Type B pancreatic cell (in vitro differentiated cells): ENCODE measurements around the gene PHAX. TPM values are rescaled to one million over a fixed set of nuclear protein-coding genes. Genes with fewer than 3 reads are reported as not detected.
"Not testable (repeated sequence)": the region's sequence is repeated elsewhere in the genome, so short reads cannot be mapped to it uniquely, and the experiment has no call there.

Experiments
- DNase-seq: peaks from one replicate; pipeline ENCODE4 v3.0.0; 2021; ENCODE audit warnings: mixed read lengths; ENCODE audit not compliant: unreplicated experiment; ENCODE audit errors: extremely low spot score
- H3K27ac Mint-ChIP-seq: 2 replicates; pipeline ENCODE4 v1.8.0; 2021; ENCODE audit warnings: mild to moderate bottlenecking, mixed read lengths
- H3K27me3 Mint-ChIP-seq: 2 replicates; pipeline ENCODE4 v1.8.0; 2021; ENCODE audit warnings: mixed read lengths
- H3K36me3 Mint-ChIP-seq: 2 replicates; pipeline ENCODE4 v1.8.0; 2021; ENCODE audit warnings: mixed read lengths
- H3K4me1 Mint-ChIP-seq: one replicate; pipeline ENCODE4 v1.8.0; 2021; ENCODE audit warnings: mixed read lengths; ENCODE audit not compliant: unreplicated experiment
- H3K4me3 Mint-ChIP-seq: 2 replicates; pipeline ENCODE4 v1.8.0; 2021; ENCODE audit warnings: mild to moderate bottlenecking, mixed read lengths
- H3K9me3 Mint-ChIP-seq: 2 replicates; pipeline ENCODE4 v1.8.0; 2021; ENCODE audit warnings: mixed read lengths
- total RNA-seq: library from RNA; stranded (reverse); gene quantifications from 2 replicates; pipeline ENCODE4 v1.2.1, GENCODE V29; 2021; ENCODE audit warnings: low replicate concordance
- TF ChIP-seq, protein P1 (sequence below): fragments of 200-600 bp; sonication (generic); conservative IDR thresholded peaks from 2 replicates; pipeline ENCODE4 v1.5.0; 2021; ENCODE audit warnings: antibody characterized with exemption, mild to moderate bottlenecking

The PHAX gene
- total RNA-seq, 1 donor from 2014 or later, result 43.2 TPM

DNA sequence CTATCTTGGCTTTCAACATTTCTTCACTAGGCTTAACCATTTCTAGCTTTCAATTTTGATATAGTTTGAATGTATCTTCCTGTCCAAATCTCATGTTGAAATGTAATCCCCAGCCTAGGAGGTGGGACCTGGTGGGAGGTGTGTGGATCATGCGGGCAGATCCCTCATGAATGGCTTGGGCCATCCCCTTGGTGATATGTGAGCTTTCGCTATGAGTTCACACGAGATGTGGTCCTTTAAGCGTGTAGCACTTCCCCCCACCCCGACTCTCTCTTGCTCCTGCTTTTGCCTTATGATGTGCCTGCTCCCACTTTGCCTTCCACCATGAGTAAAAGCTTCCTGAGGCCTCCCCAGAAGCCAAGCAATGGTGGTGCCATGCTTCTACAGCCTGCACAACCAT is 40.6 kb downstream of the PHAX start:
- Mint-ChIP-seq H3K9me3 (peaks cover 7% of the 10 kb centered on the region), H3K27ac (no peak overlapping the region), H3K4me1 (no peaks in the 10 kb centered on the region), H3K27me3 (no peaks in the 10 kb centered on the region), H3K4me3 (no peak overlapping the region), H3K36me3 (no peaks in the 10 kb centered on the region)
- no peak for DNase-seq
- TF ChIP-seq, protein P1, sequence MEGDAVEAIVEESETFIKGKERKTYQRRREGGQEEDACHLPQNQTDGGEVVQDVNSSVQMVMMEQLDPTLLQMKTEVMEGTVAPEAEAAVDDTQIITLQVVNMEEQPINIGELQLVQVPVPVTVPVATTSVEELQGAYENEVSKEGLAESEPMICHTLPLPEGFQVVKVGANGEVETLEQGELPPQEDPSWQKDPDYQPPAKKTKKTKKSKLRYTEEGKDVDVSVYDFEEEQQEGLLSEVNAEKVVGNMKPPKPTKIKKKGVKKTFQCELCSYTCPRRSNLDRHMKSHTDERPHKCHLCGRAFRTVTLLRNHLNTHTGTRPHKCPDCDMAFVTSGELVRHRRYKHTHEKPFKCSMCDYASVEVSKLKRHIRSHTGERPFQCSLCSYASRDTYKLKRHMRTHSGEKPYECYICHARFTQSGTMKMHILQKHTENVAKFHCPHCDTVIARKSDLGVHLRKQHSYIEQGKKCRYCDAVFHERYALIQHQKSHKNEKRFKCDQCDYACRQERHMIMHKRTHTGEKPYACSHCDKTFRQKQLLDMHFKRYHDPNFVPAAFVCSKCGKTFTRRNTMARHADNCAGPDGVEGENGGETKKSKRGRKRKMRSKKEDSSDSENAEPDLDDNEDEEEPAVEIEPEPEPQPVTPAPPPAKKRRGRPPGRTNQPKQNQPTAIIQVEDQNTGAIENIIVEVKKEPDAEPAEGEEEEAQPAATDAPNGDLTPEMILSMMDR, result no peak

DNA sequence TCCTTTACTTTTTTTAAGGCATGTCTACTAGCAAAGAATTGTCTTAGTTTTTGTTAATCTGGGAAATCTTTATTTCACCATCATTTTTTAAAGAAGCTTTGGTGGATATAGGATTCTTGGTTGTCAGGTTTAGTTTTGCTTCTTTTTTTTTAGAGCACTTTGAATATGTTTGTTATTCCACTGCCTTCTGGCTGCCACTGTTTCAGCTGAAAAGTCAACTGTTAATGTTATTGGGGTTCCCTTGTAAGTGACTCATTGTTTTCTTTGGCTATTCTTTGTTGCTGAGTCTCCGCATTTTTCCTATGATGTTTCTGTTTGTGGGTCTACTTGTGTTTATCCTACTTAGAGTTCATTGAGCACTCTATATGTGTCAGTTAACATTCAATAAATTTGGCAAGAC is 44.4 kb downstream of the PHAX start:
- no peak overlapping the region for H3K4me3 Mint-ChIP-seq
- H3K9me3 Mint-ChIP-seq, result peaks cover 7% of the 10 kb centered on the region
- no peaks in the 10 kb centered on the region for H3K4me1 Mint-ChIP-seq
- no peaks in the 10 kb centered on the region for H3K27me3 Mint-ChIP-seq
- H3K36me3 Mint-ChIP-seq, result no peaks in the 10 kb centered on the region
- no peak overlapping the region for H3K27ac Mint-ChIP-seq
- TF ChIP-seq, protein P1, result no peak
- no peak for DNase-seq

DNA sequence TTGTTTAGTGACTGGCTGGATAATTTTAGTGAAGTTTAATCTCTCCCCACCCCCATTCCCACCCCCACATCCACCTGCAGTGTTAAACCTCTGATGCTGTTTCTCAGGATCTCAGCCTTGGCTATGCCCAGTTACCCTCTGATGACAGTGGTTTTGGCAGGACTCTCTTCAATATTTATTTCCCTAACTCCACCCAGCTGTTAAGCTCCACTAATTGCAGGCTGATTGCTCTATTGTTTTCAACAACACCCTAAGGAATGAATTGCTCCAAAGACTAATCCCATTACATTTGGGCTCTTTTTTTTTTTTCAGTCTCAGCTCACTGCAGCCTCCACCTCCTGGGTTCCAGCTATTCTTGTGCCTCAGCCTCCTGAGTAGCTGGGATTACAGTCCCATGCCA is 46.3 kb downstream of the PHAX start:
- Mint-ChIP-seq H3K9me3 (peaks cover 14% of the 10 kb centered on the region), H3K4me1 (peaks cover 7% of the 10 kb centered on the region), H3K27ac (no peak overlapping the region), H3K36me3 (no peaks in the 10 kb centered on the region), H3K27me3 (no peaks in the 10 kb centered on the region), H3K4me3 (no peak overlapping the region)
- TF ChIP-seq, protein P1, result no peak
- DNase-seq, result no peak

DNA sequence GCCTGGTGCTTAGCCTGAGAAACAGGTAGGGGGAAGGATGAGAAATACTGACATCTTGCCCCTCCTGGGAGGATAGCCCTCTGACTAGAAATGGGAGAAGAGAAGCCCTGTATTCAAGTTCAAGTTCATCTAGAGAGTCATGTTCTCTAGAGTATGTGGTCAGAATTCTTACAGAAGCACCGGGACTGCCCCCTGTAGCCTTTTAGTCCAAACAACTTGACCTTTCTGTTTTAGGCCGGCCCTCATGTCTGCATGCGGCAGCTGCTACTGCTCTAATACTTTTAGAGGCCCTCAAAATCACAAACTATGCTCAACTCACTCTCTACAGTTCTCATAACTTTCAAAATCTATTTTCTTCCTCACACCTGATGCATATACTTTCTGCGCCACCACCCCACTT is 47.7 kb downstream of the PHAX start:
- Mint-ChIP-seq H3K4me1 (peaks cover 7% of the 10 kb centered on the region), H3K9me3 (peaks cover 14% of the 10 kb centered on the region), H3K27ac (peak overlapping the region; percentile 22), H3K36me3 (no peaks in the 10 kb centered on the region), H3K4me3 (no peak overlapping the region), H3K27me3 (no peaks in the 10 kb centered on the region)
- TF ChIP-seq, protein P1, result no peak
- DNase-seq, result no peak

DNA sequence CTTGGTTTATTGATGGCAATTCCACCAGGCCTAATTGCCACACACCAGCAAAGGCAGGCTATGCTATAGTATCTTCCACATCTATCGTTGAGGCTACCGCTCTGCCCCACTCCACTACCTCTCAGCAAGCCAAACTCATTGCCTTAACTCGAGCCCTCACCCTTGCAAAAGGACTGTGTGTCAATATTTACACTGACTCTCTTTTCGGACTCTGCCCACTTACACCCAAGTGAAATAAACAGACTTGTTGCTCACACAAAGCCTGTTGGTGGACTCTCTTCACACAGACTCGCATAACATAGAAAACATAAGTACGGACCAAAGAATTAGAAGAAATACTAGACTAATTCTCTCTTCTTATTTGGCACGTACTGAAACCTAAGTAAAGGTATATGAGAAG is 48.3 kb downstream of the PHAX start:
- H3K27ac Mint-ChIP-seq, result peak overlapping the region; percentile 22
- not testable (repeated sequence) for H3K27me3 Mint-ChIP-seq, H3K36me3 Mint-ChIP-seq, H3K4me1 Mint-ChIP-seq, DNase-seq, H3K4me3 Mint-ChIP-seq
- peaks cover 14% of the 10 kb centered on the region for H3K9me3 Mint-ChIP-seq

DNA sequence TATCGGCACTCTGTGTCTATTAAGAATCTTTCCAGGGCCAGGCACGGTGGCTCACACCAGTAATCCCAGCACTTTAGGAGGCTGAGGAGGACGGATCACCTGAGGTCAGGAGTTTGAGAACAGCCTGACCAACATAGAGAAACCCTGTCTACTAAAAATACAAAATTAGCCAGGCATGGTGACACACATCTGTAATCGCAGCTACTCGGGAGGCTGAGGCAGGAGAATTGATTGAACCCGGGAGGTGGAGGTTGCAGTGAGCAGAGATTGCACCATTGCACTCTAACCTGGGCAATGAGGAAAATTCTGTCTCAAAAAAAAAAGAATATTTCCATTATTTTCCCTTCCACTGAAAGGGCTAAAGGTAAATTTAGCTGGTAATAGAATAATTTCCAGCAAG is 49.0 kb downstream of the PHAX start:
- not testable (repeated sequence) for H3K36me3 Mint-ChIP-seq, H3K4me3 Mint-ChIP-seq, H3K27ac Mint-ChIP-seq, H3K4me1 Mint-ChIP-seq, DNase-seq, H3K27me3 Mint-ChIP-seq
- H3K9me3 Mint-ChIP-seq, result peaks cover 14% of the 10 kb centered on the region

DNA sequence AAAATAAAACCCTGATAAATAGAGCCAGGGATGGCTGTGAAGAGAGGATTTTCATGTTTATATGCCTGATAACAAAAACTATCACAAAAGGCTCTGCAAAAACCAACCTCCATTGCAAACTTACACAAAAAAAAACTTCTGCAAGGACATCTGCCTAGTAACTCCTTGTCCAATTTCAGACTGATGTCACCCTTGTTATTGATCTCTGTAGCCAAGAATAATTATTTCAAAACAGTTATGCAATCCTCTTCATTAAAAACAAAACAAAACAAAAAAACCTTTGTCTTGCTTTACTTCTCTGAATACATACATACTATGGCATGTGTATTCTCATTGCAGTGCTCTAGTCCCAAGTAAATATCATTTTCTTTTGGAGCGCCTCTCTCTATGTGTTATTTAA is 49.7 kb downstream of the PHAX start:
- H3K27me3 Mint-ChIP-seq, result no peaks in the 10 kb centered on the region
- H3K4me3 Mint-ChIP-seq, result no peak overlapping the region
- no peaks in the 10 kb centered on the region for H3K36me3 Mint-ChIP-seq
- DNase-seq, result no peak
- TF ChIP-seq, protein P1, result no peak
- H3K27ac Mint-ChIP-seq, result no peak overlapping the region
- peaks cover 7% of the 10 kb centered on the region for H3K4me1 Mint-ChIP-seq
- H3K9me3 Mint-ChIP-seq, result peaks cover 10% of the 10 kb centered on the region
